HG03558 (cell line): ENCODE measurements around the gene RBMX.

ENCODE experiments used
- ATAC-seq: cut with Tn5 transposase; IDR thresholded peaks from one replicate; pipeline ENCODE4 v1.9.1; 2021; ENCODE audit warnings: moderate number of reproducible peaks; ENCODE audit not compliant: unreplicated experiment; ENCODE audit errors: extremely low read depth

Gene RBMX

DNA sequence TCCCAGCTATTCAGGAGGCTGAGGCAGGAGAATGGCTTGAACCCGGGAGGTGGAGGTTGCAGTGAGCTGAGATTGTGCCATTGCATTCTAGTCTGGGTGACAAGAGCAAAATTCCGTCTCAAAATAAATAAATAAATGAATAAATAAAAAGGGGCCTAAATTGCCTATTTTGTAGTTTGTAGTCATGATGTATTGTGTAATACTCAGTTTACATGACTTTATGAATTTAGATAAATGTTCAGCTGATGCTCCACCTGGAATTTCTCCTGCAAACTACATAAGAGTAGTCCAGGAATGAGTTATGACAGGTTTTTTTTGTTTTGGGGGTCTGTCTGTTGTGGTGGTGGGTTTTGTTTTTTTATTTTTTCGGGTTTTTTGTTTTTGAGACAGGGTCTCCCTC lies 31.1 kb downstream of the RBMX start:
- ATAC-seq, result no peak

DNA sequence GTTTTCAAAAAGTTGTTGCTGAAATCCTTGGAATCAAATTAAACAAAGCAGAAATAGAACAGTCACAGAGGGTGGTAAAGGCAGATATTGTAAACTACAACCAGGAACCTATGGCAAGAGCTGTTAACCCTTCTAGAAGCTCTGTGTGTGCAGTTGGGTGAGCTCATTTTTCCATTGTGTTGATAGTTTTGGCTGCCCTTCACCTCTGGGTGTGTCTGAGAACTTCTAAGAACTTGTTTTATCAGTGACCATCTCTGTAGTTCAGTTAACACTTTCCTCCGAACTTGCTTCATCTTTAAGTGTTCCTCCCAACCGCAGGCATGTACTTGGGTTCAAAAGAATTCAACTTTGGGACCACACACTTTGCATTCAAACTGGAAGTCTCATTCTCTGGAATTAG lies 32.7 kb downstream of the RBMX start:
- ATAC-seq, result no peak

DNA sequence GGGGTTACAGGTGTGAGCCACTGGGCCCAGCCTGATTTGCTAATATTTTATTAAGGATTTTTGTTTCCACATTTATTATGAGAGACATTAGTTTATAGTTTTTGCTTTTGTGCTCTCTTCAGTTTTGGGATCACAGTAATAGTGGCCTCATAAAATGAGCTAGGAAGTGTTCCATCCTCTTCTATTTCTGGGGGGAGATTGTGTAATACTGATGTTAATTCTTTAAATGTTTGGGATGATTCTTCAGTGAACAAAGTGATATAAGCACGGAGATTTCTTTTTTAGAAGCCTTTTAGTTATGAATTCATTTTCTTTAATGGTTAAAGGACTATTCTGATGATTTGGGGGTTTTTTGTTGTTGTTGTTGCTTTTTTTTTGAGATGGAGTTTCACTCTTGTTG lies 41.3 kb downstream of the RBMX start:
- ATAC-seq, result no peak

DNA sequence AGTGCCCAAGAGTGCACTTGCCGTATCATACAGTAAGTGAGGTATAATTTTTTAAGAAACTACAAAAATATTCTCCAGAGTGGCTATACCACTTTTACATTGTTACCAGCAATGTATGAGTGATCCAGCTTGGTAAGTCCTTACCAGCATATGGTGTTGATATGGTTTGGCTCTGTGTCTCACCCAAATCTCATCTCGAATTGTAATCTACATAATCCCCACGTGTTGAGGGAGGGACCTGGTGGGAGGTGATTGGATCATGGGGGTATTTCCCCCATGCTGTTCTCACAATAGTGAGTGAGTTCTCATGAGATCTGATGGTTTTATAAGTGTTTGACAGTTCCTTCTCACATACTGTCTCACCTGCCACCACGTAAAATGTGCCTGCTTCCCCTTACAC lies 44.8 kb downstream of the RBMX start:
- no peak for ATAC-seq

DNA sequence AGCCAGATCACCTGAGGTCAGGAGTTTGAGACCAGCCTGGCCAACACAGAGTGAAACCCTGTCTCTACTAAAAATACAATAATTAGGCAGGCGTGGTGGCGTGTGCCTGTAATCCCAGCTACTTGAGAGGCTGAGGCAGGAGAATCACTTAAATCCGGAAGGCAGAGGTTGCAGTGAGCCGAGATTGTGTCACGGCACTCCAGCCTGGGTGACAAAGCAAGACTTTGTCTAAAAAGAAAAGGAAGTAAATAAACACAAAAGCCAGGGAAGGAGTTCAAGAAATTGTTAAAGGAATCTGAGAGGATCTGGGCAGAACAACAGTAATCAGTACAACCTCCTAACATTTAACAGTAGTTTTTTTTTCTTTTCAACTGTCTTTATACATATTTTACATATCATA lies 51.1 kb downstream of the RBMX start:
- no peak for ATAC-seq

DNA sequence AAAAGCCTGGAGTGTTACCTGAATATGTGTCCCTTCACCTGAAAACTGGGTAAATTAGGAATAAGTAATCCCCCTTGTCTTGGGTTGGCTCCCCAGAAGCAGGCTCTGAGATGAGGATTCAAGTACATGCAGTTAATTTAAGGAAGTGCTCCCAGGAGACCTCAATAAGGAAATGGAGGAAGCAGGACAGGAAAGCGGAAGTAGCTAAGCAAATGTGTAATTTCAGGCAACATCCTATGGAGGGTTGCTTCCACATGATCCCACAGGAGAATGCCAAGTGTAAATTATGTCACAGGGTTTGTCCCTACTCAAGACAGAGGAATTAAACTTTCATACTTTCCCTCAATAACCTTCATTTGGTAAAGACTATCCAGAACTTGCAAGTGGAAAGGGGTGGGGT lies 51.7 kb downstream of the RBMX start:
- ATAC-seq, result no peak

DNA sequence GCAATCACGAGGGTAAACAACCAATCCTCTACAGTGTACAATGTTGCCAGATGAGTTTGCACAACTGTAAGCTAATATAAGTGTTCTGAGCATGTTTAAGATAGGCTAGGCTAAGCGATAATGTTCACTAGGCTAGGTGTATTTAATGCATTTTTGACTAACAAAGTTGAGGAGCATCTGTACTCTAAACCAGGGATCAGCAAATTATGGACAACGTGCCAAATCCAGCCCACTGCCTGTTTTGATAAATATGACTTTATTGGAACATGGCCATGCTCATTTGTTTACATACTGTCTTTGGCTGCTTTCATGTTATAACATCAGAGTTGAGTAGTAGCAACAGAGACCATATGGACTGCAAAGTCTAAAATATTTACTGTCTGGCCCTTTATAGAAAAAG lies 53.5 kb downstream of the RBMX start:
- no peak for ATAC-seq

DNA sequence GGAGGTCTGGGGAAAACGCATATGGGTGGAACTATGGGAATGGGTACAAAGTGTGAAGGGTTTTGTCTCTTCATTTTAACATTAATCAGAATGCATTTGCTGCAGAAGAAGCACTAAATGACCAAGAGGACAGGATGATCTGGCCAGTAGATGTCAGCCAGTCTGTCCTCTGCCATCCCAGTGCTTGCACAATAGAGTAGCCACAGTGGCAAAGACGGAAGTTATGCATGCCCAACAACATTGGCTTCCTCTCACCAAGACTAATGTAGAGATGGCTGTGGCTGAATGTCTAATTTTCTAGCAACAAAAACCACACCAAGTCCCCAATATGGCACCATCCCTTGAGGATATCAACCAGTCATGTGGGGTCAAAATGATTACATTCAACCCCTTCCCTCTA lies 54.8 kb downstream of the RBMX start:
- ATAC-seq, result no peak
